ENCODE data around the gene CD4.
A peak's percentile ranks its signal among the peaks of the same experiment; 100 is the strongest.

- no peak for TF ChIP-seq CTCF (conservative IDR thresholded peaks at IDR 0.05; ENCODE audit: low read depth, low read length)
- TF ChIP-seq POLR2A (IDR thresholded peaks at IDR 0.05; ENCODE audit: low read depth, low read length), result peak; percentile 84
These were observed 62.0 kb downstream of the CD4 start, which contains the start of gene CDCA3 for GRCh38 chr12:6851153-6851920.
